H9 (cell line): ENCODE measurements around the gene FMN1. TPM values are rescaled to one million over a fixed set of nuclear protein-coding genes. Genes with fewer than 3 reads are reported as not detected.

Experiments used
- DNase-seq: peaks from one replicate; pipeline ENCODE4 v3.0.0-alpha.2; 2017
- H2AFZ ChIP-seq: one replicate; pipeline ENCODE4 v1.6.1; 2013; ENCODE audit warnings: mild to moderate bottlenecking, low read length, control low read depth, moderate library complexity
- H2AK5ac ChIP-seq: 2 replicates; pipeline ENCODE4 v1.6.1; 2013; ENCODE audit warnings: low read length, control low read depth, mixed read lengths; ENCODE audit not compliant: insufficient read length
- H2BK120ac ChIP-seq: one replicate; pipeline ENCODE4 v1.6.1; 2013; ENCODE audit warnings: low read depth, mild to moderate bottlenecking, low read length, control low read depth, inconsistent platforms; ENCODE audit not compliant: poor library complexity, severe bottlenecking
- H2BK12ac ChIP-seq: 2 replicates; pipeline ENCODE4 v1.6.1; 2013; ENCODE audit warnings: low read length, control low read depth, mixed read lengths, low read depth; ENCODE audit not compliant: insufficient read length
- H2BK15ac ChIP-seq: 2 replicates; pipeline ENCODE4 v1.6.1; 2013; ENCODE audit warnings: low read depth, low read length, control low read depth
- H2BK20ac ChIP-seq: one replicate; pipeline ENCODE4 v1.6.1; 2013; ENCODE audit warnings: low read depth, mild to moderate bottlenecking, low read length, control low read depth, inconsistent platforms; ENCODE audit not compliant: poor library complexity, severe bottlenecking
- H2BK5ac ChIP-seq: 2 replicates; pipeline ENCODE4 v1.6.1; 2013; ENCODE audit warnings: low read length, control low read depth, mixed read lengths; ENCODE audit not compliant: insufficient read length
- H3K14ac ChIP-seq: 2 replicates; pipeline ENCODE4 v1.6.1; 2013; ENCODE audit warnings: low read length, control low read depth; ENCODE audit not compliant: insufficient read depth
- H3K18ac ChIP-seq: 2 replicates; pipeline ENCODE4 v1.6.1; 2013; ENCODE audit warnings: low read depth, mild to moderate bottlenecking, mixed read lengths, low read length, control low read depth; ENCODE audit not compliant: insufficient read length
- H3K23ac ChIP-seq: 2 replicates; pipeline ENCODE4 v1.6.1; 2013; ENCODE audit warnings: low read length, control low read depth, mixed read lengths, low read depth; ENCODE audit not compliant: insufficient read length
- H3K23me2 ChIP-seq: 2 replicates; pipeline ENCODE4 v1.6.1; 2013; ENCODE audit warnings: low read depth, mild to moderate bottlenecking, mixed read lengths, low read length, control low read depth; ENCODE audit not compliant: insufficient read length, poor library complexity, severe bottlenecking
- H3K27ac ChIP-seq: 2 replicates; pipeline ENCODE4 v1.5.1; 2013; ENCODE audit warnings: low read length, control low read depth, mixed read lengths, low read depth; ENCODE audit not compliant: insufficient read length
- H3K27me3 ChIP-seq: 2 replicates; pipeline ENCODE4 v1.6.1; 2013; ENCODE audit warnings: low read length, control low read depth, inconsistent platforms; ENCODE audit not compliant: insufficient read depth
- H3K4ac ChIP-seq: 2 replicates; pipeline ENCODE4 v1.6.1; 2013; ENCODE audit warnings: low read depth, mild to moderate bottlenecking, control low read depth, inconsistent platforms, low read length, moderate library complexity
- H3K4me1 ChIP-seq: 2 replicates; pipeline ENCODE4 v1.6.1; 2013; ENCODE audit warnings: low read length, control low read depth, inconsistent platforms; ENCODE audit not compliant: insufficient read depth
- H3K4me2 ChIP-seq: 2 replicates; pipeline ENCODE4 v1.6.1; 2013; ENCODE audit warnings: low read length, control low read depth, mixed read lengths; ENCODE audit not compliant: insufficient read length, insufficient read depth
- H3K56ac ChIP-seq: 2 replicates; pipeline ENCODE4 v1.6.1; 2013; ENCODE audit warnings: low read depth, mild to moderate bottlenecking, mixed read lengths, low read length, control low read depth; ENCODE audit not compliant: insufficient read length
- H3K79me1 ChIP-seq: 2 replicates; pipeline ENCODE4 v1.6.1; 2013; ENCODE audit warnings: low read depth, mild to moderate bottlenecking, moderate library complexity, low read length, control low read depth, inconsistent platforms; ENCODE audit not compliant: insufficient read depth, poor library complexity, severe bottlenecking
- H3K79me2 ChIP-seq: 2 replicates; pipeline ENCODE4 v1.6.1; 2013; ENCODE audit warnings: low read length, control low read depth, inconsistent platforms; ENCODE audit not compliant: insufficient read depth
- H3K9ac ChIP-seq: 2 replicates; pipeline ENCODE4 v1.6.1; 2013; ENCODE audit warnings: low read length, control low read depth, mixed read lengths; ENCODE audit not compliant: insufficient read length; ENCODE audit errors: extremely low read depth
- H3K9me3 ChIP-seq: one replicate; pipeline ENCODE4 v1.6.1; 2013; ENCODE audit warnings: low read depth, low read length, inconsistent platforms; ENCODE audit not compliant: control insufficient read depth
- H3T11ph ChIP-seq: one replicate; pipeline ENCODE4 v1.6.1; 2013; ENCODE audit warnings: mild to moderate bottlenecking, low read length, control low read depth, inconsistent platforms
- H4K20me1 ChIP-seq: one replicate; pipeline ENCODE4 v1.6.1; 2013; ENCODE audit not compliant: control insufficient read depth, insufficient read length, insufficient read depth
- H4K5ac ChIP-seq: 2 replicates; pipeline ENCODE4 v1.6.1; 2013; ENCODE audit warnings: low read depth, mild to moderate bottlenecking, mixed read lengths, low read length, control low read depth; ENCODE audit not compliant: insufficient read length
- H4K8ac ChIP-seq: replicated peaks from 2 replicates; pipeline ENCODE4 v1.6.1; 2013; ENCODE audit warnings: low read length, control low read depth, mixed read lengths, low read depth; ENCODE audit not compliant: insufficient read length
- H4K91ac ChIP-seq: 2 replicates; pipeline ENCODE4 v1.6.1; 2013; ENCODE audit warnings: low read depth, mild to moderate bottlenecking, moderate library complexity, mixed read lengths, low read length, control low read depth; ENCODE audit not compliant: insufficient read length
- H3K27ac Mint-ChIP-seq, 3 experiments: 2 replicates in 2 of 3; 3 replicates in 1 of 3; pipeline ENCODE4 v1.8.0; 2020 to 2021; ENCODE audit warnings: mixed read lengths in 3 of 3, mild to moderate bottlenecking in 1 of 3, moderate library complexity in 1 of 3
- H3K27me3 Mint-ChIP-seq: 2 replicates; pipeline ENCODE4 v1.8.0; 2021; ENCODE audit warnings: low read depth, mild to moderate bottlenecking, moderate library complexity, mixed read lengths
- H3K36me3 Mint-ChIP-seq, 3 experiments: 2 replicates in 2 of 3; 3 replicates in 1 of 3; pipeline ENCODE4 v1.8.0; 2020 to 2021; ENCODE audit warnings: low read depth in 3 of 3, mixed read lengths in 3 of 3; ENCODE audit not compliant: insufficient read depth in 1 of 3
- H3K4me1 Mint-ChIP-seq, 2 experiments: 2 replicates each; pipeline ENCODE4 v1.8.0; 2020; ENCODE audit warnings: mixed read lengths in 2 of 2
- H3K4me3 Mint-ChIP-seq, 2 experiments: 2 replicates in 1 of 2; 3 replicates in 1 of 2; pipeline ENCODE4 v1.8.0; 2020 to 2021; ENCODE audit warnings: mild to moderate bottlenecking in 2 of 2, mixed read lengths in 2 of 2, moderate library complexity in 1 of 2
- H3K9me3 Mint-ChIP-seq, 2 experiments: 2 replicates in 1 of 2; 3 replicates in 1 of 2; pipeline ENCODE4 v1.8.0; 2020; ENCODE audit warnings: mild to moderate bottlenecking in 2 of 2, mixed read lengths in 2 of 2, moderate library complexity in 1 of 2
- WGBS: extraction: QIAGEN DNeasy Blood & Tissue Kit; methylation state at CpG from one replicate; pipeline ENCODE4 v1.1.7; 2013; ENCODE audit warnings: missing lambda C conversion rate, low lambda C conversion rate, mixed read lengths; ENCODE audit not compliant: insufficient read length; ENCODE audit errors: extremely low coverage; 5-methylcytosine and 5-hydroxymethylcytosine counted together
- total RNA-seq: library from RNA; stranded (reverse); gene quantifications from 2 replicates; pipeline ENCODE4 v1.2.1, GENCODE V29; 2021
- TF ChIP-seq, protein P1 (sequence below): fragments of 200-600 bp; sonication (generic); conservative IDR thresholded peaks from 3 replicates; pipeline ENCODE4 v1.8.0; 2021; ENCODE audit warnings: antibody characterized with exemption, mild to moderate bottlenecking

FMN1 gene
- total RNA-seq, 1 experiment from 2014 or later: 1.9 TPM

GRCh38 chr15:33040496-33040895, 154.0 kb downstream of the FMN1 start:
- H3K9me3 Mint-ChIP-seq: peaks cover 4 to 20% of the 10 kb centered on the region in 2 experiments; a peak in 4 of 5 replicates
- no peak overlapping the region for H3K27ac Mint-ChIP-seq
- H3K27me3 ChIP-seq: no peaks in the 10 kb centered on the region
- H3K23ac ChIP-seq: no peak overlapping the region
- H3K4me3 Mint-ChIP-seq: no peak overlapping the region
- H2AK5ac ChIP-seq: no peak overlapping the region
- no peak overlapping the region for H4K8ac ChIP-seq
- H3K4ac ChIP-seq: no peak overlapping the region
- H4K5ac ChIP-seq: no peak overlapping the region
- no peak overlapping the region for H2BK12ac ChIP-seq
- no peaks in the 10 kb centered on the region for H4K20me1 ChIP-seq
- H2BK5ac ChIP-seq: no peak overlapping the region
- TF ChIP-seq, protein P1, sequence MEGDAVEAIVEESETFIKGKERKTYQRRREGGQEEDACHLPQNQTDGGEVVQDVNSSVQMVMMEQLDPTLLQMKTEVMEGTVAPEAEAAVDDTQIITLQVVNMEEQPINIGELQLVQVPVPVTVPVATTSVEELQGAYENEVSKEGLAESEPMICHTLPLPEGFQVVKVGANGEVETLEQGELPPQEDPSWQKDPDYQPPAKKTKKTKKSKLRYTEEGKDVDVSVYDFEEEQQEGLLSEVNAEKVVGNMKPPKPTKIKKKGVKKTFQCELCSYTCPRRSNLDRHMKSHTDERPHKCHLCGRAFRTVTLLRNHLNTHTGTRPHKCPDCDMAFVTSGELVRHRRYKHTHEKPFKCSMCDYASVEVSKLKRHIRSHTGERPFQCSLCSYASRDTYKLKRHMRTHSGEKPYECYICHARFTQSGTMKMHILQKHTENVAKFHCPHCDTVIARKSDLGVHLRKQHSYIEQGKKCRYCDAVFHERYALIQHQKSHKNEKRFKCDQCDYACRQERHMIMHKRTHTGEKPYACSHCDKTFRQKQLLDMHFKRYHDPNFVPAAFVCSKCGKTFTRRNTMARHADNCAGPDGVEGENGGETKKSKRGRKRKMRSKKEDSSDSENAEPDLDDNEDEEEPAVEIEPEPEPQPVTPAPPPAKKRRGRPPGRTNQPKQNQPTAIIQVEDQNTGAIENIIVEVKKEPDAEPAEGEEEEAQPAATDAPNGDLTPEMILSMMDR: no peak
- H3K9ac ChIP-seq: no peak overlapping the region
- H3K79me1 ChIP-seq: no peaks in the 10 kb centered on the region
- H3K27ac ChIP-seq: no peak overlapping the region
- no peak overlapping the region for H3K4me2 ChIP-seq
- H3K14ac ChIP-seq: no peak overlapping the region
- no CpG with 5 or more reads among the region's 1 CpG for WGBS
- H4K91ac ChIP-seq: no peak overlapping the region
- no peak overlapping the region for H3T11ph ChIP-seq
- peaks cover 0 to 8% (median 3%) of the 10 kb centered on the region in 3 experiments; a peak in 3 of 7 replicates for H3K36me3 Mint-ChIP-seq
- no peak overlapping the region for H3K18ac ChIP-seq
- no peak overlapping the region for H2BK15ac ChIP-seq
- H2BK20ac ChIP-seq: no peak overlapping the region
- H3K4me1 ChIP-seq: no peaks in the 10 kb centered on the region
- H2AFZ ChIP-seq: no peak overlapping the region
- H3K56ac ChIP-seq: no peak overlapping the region
- no peaks in the 10 kb centered on the region for H3K23me2 ChIP-seq
- no peaks in the 10 kb centered on the region; the same call in 1 of the 2 replicates for H3K27me3 Mint-ChIP-seq
- no peaks in the 10 kb centered on the region for H3K9me3 ChIP-seq
- H3K4me1 Mint-ChIP-seq: no peaks in the 10 kb centered on the region
- no peak overlapping the region for H2BK120ac ChIP-seq
- H3K79me2 ChIP-seq: no peaks in the 10 kb centered on the region
- DNase-seq: no peak
